ENCODE data around the gene P4HA3.

GRCh38 chr11:74341921-74342320 is 30.5 kb upstream of the P4HA3 start:
- TF ChIP-seq BHLHE40 (IDR thresholded peaks at IDR 0.05; ENCODE audit: borderline replicate concordance) (no peak), CTBP1 (IDR thresholded peaks at IDR 0.05; ENCODE audit: borderline replicate concordance) (no peak)
